ENCODE data around the gene RANBP9.

Gene RANBP9

DNA sequence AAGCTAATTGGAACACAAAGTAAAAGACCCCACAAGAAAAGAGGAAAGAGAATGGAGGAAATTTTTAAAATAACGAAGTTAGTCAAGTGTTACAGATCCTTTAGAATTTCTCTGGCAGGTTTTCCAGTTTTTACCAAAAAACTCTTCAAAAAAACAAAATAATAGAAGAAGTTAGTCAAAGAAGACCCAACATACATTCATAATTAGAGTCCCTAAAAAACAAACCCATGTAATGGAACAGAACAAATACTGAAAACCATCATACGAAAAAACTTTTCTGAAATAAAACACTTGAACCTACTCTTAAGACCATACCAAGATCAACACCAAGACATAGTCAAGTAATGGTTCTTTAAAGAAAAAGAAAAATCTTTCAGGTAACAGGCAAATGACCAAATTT, 31.6 kb downstream of the RANBP9 start:
- in situ Hi-C loops (cut with HindIII; ENCODE audit: low sequenced_read_pairs), result no loop called here

- in situ Hi-C loops (cut with HindIII; ENCODE audit: low sequenced_read_pairs), result no loop called here
Measured at GRCh38 chr6:13678255-13678983, 33.2 kb downstream of the RANBP9 start.

- in situ Hi-C loops (cut with HindIII; ENCODE audit: low sequenced_read_pairs), result no loop called here
Measured at GRCh38 chr6:13677878-13678254, 33.8 kb downstream of the RANBP9 start.

DNA sequence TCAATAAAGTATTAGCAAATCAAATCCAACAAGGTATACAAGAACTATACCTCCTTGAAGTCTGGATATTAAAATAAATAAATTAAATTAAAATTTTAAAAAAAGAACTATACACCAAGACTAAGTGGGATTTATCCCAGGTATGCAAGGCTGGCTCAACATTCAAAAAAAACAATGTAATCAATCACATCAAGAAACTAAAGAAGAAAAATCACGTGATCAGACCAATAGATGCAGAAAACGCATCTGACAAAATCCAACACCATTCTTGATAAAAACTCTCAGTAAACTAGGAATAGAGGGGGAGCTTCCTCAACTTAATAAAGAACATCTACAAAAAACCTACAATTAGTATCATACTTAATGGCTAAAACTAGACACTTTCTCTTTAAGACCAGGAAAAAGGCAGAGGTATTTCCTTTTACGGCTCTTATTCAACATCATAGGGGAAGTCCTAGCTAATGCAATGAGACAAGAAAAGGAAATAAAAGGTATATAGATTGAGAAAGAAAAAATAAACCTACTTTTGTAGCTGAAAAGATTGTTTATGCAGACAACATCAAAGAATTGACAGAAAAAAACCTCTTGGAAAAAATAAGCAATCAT, 35.0 kb downstream of the RANBP9 start:
- in situ Hi-C loops (cut with HindIII; ENCODE audit: low sequenced_read_pairs), result no loop called here

GRCh38 chr6:13674533-13675190, 37.0 kb downstream of the RANBP9 start:
- in situ Hi-C loops (cut with HindIII; ENCODE audit: low sequenced_read_pairs), result no loop called here

- in situ Hi-C loops (cut with HindIII; ENCODE audit: low sequenced_read_pairs), result no loop called here
Measured at GRCh38 chr6:13673825-13674444, 37.7 kb downstream of the RANBP9 start.

DNA sequence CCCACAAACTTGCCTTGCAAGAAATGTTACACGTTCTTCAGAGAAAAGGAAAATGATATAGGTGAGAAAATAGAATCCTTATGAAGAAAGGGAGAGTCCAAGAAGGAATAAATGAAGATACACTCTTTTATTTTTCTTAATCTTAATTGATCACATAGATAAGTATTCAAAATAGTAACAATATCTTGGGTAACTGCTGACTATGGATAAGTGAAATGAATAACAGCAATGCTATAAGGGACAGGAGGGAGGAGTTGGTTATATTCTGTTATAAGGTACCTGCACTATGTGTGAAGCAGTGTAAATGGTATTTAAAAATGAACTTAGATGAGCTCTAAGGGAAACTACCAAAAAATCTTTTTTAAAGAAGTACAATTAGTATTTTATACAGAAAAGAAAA, 38.3 kb downstream of the RANBP9 start:
- in situ Hi-C loops (cut with HindIII; ENCODE audit: low sequenced_read_pairs), result no loop called here

DNA sequence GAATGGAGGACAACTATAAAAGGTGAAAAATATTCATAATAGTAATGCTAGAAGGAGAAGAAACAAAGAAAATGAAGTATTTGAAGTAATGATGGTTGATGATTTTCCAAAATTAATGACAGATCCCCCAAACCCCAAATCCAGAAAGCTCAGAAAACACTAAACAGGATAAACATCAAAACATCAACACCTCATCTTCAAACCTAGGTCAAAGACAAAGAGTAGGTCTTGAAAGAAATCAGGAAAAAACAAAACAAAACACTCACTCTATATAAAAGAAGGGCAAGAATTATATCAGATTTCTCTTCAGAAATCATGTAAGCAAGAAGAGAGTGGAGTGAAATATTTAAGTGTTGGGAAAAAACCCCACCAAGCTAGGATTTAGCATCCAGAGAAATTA, 38.7 kb downstream of the RANBP9 start:
- in situ Hi-C loops (cut with HindIII; ENCODE audit: low sequenced_read_pairs), result no loop called here

DNA sequence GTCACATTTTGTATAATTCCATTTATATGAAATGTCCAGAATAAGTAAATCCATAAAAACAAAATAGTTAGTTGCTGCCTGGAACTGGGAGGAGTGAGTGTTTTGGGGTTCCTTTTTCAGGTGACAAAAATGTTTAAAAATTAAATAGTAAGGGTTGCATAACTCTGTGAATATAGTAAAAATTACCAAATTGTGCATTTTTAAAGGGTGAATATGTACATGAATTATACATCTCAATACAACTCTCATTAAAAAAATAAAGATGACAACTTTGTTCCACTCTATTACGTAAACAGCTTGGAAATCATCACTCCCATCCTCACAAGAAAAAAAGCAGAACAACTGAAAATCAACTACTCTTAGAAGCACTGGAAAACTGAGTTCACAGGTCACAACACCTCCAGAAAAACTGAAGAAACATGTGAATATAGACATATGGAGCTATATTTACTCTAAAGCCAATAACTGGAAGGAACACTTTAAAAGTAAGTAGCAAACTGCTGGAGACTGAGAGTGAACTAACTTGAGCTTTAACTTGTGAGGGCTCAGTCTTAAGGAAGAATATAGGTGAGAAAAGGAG, 40.0 kb downstream of the RANBP9 start:
- in situ Hi-C loops (cut with HindIII; ENCODE audit: low sequenced_read_pairs), result no loop called here

DNA sequence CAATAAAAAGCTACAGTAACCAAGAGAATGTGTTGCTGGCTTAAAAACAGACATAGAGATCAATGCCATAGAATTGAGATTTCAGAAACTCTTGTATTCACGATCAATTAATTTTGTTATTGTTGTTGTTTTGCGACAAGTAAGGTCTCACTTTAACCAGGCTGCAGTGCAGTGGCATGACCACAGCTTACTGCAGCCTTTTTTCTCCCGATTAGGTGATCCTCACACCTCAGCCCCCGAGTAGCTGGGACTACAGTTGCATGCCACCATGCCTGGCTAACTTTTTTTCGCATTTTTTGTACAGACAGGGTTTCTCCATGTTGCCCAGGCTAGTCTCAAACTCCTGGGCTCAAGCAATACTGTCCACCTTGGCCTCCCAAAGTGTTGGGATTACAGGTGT, 42.2 kb downstream of the RANBP9 start:
- in situ Hi-C loops (cut with HindIII; ENCODE audit: low sequenced_read_pairs), result no loop called here

- in situ Hi-C loops (cut with HindIII; ENCODE audit: low sequenced_read_pairs), result no loop called here
Measured at GRCh38 chr6:13668291-13668928, 43.2 kb downstream of the RANBP9 start.

DNA sequence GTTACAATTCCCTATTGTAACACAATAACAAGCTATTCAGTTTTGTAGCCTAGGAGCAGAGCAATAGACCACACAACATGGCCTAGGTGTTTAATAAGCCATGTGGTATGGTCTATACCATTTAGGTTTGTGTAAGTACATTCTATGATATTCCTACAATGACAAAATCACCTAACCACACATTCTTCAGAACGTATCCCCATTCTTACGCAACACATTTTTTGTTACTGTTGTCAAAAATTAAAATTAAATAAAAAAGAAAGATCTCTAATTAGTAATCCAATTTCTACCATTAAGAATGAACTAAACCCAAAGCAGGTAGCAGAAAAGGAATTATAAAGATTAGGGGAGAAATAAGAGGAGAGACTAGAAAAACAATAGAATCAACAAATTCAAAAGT, 44.0 kb downstream of the RANBP9 start:
- in situ Hi-C loops (cut with HindIII; ENCODE audit: low sequenced_read_pairs), result no loop called here

- in situ Hi-C loops (cut with HindIII; ENCODE audit: low sequenced_read_pairs), result no loop called here
Measured at GRCh38 chr6:13666194-13667105, 45.2 kb downstream of the RANBP9 start.

GRCh38 chr6:13664703-13665352, 46.8 kb downstream of the RANBP9 start:
- in situ Hi-C loops (cut with HindIII; ENCODE audit: low sequenced_read_pairs), result no loop called here

- in situ Hi-C loops (cut with HindIII; ENCODE audit: low sequenced_read_pairs), result no loop called here
Measured at GRCh38 chr6:13663986-13664385, 47.6 kb downstream of the RANBP9 start.

DNA sequence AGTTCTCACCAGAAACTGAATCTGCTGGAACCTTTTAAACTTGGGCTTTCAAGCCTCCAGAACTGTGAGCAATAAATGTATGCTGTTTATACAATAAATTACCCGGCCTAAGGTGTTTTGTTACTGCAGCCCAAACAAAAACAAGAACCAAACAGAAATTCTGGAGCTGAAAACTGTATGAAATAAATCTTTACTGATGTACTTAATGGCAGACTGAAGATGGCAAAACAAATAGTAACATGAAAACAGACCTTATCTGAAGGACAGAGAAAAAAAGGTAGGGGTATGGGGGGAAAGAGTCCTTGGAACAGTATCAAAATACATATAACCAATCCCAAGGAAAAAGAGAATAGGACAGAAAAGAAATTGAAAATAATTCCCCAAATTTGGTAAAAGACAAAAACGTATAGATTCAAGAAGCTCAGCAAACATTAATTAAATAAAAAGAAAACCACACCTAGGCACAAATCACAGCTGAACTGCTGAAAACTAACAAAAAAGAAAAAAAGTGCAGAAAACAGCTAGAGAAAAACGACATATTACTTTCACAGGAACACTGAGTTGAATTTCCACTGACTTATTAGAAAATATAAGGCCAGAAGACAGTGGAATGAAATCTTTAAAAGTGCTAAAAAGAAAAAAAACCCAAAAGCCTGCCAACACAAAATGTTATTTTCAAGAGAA, 48.8 kb downstream of the RANBP9 start:
- in situ Hi-C loops (cut with HindIII; ENCODE audit: low sequenced_read_pairs), result no loop called here

GRCh38 chr6:13661647-13662046, 50.0 kb downstream of the RANBP9 start:
- in situ Hi-C loops (cut with HindIII; ENCODE audit: low sequenced_read_pairs), result no loop called here

DNA sequence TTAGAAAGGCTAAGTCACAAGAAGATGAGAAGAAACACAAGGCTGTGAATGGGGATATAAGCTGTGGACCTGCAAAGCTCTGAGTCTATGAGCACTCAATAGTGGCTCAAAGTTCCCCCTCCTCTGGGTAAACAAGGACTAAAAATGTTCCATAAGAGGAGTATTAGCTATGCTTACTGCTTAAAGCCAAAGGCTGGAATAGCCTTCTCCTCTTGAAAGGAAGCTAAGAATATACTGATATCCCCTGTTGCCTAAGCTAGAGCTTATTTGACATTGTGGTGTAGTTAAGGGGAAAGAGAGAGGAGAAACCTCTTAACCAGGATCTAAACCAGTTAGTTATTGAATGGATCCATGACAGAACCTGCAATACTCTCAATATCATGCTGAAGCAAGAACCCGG, 50.7 kb downstream of the RANBP9 start:
- in situ Hi-C loops (cut with HindIII; ENCODE audit: low sequenced_read_pairs), result no loop called here

- in situ Hi-C loops (cut with HindIII; ENCODE audit: low sequenced_read_pairs), result no loop called here
Measured at GRCh38 chr6:13660273-13660672, 51.4 kb downstream of the RANBP9 start.
